AG04450 (cell line): ENCODE measurements around the gene ZNF827. TPM values are rescaled to one million over a fixed set of nuclear protein-coding genes. Genes with fewer than 3 reads are reported as not detected.

Experiments
- CTCF ChIA-PET: fragments of 300-600, 350-600 bp; formaldehyde crosslinking; extraction: SDS; loops from one replicate; lab custom pipeline; 2022; ENCODE audit warnings: antibody characterized with exemption, inconsistent platforms; lab: Charles Lee
- POLR2A ChIA-PET: fragments of 350-600 bp; formaldehyde crosslinking; extraction: SDS; loops from one replicate; lab custom pipeline; 2021; ENCODE audit warnings: antibody characterized with exemption, inconsistent platforms; lab: Yijun Ruan, JAX
- DNase-seq: peaks from one replicate; pipeline ENCODE4 v3.0.0-alpha.2; 2011; ENCODE audit warnings: low read depth, low spot score
- H3K27ac ChIP-seq: one replicate; pipeline ENCODE4 v1.5.1; 2012; ENCODE audit warnings: low read depth, low read length, control low read depth
- H3K27me3 ChIP-seq: one replicate; pipeline ENCODE4 v1.6.0; 2012; ENCODE audit warnings: low read length; ENCODE audit not compliant: control insufficient read depth, insufficient read depth
- H3K4me3 ChIP-seq: 2 replicates; pipeline ENCODE4 v1.5.1; 2011; ENCODE audit warnings: mild to moderate bottlenecking, low read depth, low read length, control low read depth
- H3K9me3 ChIP-seq: 2 replicates; pipeline ENCODE4 v1.5.1; 2012; ENCODE audit warnings: low read length; ENCODE audit not compliant: control insufficient read depth, insufficient read depth
- polyA plus RNA-seq: library from polyadenylated mRNA; depleted of rRNA; stranded (reverse); fragments of >200 nt; gene quantifications from 2 replicates; pipeline ENCODE4 v1.2.3, GENCODE V29; 2011
- TF ChIP-seq, protein P1 (sequence below): IDR thresholded peaks from 2 replicates; pipeline ENCODE4 v1.5.1; 2011; ENCODE audit warnings: low read depth, low read length, control low read depth, inconsistent platforms

ZNF827 gene
- polyA plus RNA-seq, 1 experiment, result 9.8 TPM

DNA sequence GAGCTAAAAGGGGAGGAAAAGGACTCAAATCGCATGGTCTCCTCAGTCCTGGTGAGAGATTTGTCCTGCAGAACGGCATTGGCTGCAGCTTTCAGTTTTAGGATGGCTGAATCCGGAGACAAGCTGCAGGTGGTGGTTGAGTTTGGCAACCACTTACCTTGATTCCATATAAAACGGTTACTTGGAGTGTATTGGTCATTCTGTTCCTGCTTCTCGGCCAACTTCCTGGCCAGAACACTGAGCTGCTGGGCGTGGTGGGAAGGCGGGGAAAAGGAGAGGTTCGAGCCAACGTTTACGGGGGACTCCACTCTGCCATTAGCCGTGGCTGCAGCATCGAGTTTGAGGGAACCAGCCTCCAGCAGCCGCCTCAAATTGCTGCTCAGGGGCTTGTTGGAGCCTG is 36.1 kb downstream of the ZNF827 start:
- Histone ChIP-seq H3K9me3 (no peaks in the 10 kb centered on the region; the same call in 1 of the 2 replicates), H3K27ac (no peak overlapping the region), H3K27me3 (no peaks in the 10 kb centered on the region), H3K4me3 (no peak overlapping the region)
- CTCF ChIA-PET, result no interaction called here
- POLR2A ChIA-PET, result no interaction called here
- no peak for DNase-seq
- TF ChIP-seq, protein P1, sequence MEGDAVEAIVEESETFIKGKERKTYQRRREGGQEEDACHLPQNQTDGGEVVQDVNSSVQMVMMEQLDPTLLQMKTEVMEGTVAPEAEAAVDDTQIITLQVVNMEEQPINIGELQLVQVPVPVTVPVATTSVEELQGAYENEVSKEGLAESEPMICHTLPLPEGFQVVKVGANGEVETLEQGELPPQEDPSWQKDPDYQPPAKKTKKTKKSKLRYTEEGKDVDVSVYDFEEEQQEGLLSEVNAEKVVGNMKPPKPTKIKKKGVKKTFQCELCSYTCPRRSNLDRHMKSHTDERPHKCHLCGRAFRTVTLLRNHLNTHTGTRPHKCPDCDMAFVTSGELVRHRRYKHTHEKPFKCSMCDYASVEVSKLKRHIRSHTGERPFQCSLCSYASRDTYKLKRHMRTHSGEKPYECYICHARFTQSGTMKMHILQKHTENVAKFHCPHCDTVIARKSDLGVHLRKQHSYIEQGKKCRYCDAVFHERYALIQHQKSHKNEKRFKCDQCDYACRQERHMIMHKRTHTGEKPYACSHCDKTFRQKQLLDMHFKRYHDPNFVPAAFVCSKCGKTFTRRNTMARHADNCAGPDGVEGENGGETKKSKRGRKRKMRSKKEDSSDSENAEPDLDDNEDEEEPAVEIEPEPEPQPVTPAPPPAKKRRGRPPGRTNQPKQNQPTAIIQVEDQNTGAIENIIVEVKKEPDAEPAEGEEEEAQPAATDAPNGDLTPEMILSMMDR, result no peak

DNA sequence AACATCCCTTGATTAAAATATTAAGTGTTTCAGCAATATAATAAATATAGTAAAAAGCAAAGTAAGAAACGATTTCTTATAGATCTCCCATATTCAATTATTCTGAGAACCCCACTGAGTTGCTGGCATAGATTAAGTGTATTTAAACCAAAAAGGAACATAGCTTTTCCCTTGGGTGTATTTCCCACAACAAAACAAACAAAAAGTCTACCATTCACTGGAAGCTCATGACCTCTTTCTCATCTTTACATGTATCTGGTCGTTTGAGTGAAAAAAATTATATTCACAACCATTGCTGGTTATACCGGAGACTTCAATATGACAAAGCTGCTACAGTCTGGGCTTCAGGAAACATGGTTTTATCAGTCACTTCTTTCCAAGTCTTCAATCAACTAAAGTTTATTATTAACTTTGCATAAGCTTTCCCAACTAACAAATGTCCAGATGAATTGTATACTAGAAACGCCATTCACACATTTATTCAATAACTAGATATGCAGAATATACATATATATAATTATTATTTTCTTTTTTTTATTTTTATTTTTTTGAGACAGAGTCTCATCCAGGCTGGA is 38.6 kb downstream of the ZNF827 start:
- POLR2A ChIA-PET, result no interaction called here
- no peaks in the 10 kb centered on the region for H3K27me3 ChIP-seq
- CTCF ChIA-PET, result no interaction called here
- TF ChIP-seq, protein P1, result no peak
- DNase-seq, result no peak
- H3K27ac ChIP-seq, result no peak overlapping the region
- no peak overlapping the region for H3K4me3 ChIP-seq
- H3K9me3 ChIP-seq, result no peaks in the 10 kb centered on the region; the same call in 1 of the 2 replicates

DNA sequence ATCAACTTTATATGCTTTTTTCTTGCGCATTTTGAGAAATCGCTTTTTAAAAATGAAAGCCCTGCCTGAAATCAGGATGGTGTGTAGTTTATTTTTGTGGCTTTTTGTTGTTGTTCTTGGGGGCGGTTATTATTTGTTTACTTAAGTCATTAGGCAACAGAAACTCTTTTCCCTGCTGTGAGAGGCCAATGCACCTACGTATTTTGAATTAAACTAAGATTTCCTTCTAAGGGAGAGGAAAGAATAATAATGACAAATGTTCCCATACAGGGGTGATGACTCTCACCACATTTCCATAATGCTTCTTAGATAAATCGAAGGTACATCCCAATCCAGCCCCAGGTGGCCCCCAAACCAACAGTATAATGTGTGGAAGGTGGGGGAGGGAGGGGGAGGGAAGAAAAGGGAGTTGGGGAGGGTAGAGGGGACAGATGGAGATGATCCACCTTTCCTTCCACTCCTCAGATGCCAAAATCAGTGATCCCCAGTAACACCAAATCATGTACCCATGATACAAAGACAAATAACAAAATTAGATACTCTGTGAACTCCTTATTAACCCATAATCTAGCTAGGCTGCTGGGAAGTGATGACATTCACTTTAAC is 39.6 kb downstream of the ZNF827 start:
- no peaks in the 10 kb centered on the region; the same call in 1 of the 2 replicates for H3K9me3 ChIP-seq
- no peak for DNase-seq
- H3K27me3 ChIP-seq, result no peaks in the 10 kb centered on the region
- CTCF ChIA-PET, result no interaction called here
- TF ChIP-seq, protein P1, result no peak
- POLR2A ChIA-PET, result no interaction called here
- no peak overlapping the region for H3K27ac ChIP-seq
- no peak overlapping the region for H3K4me3 ChIP-seq

DNA sequence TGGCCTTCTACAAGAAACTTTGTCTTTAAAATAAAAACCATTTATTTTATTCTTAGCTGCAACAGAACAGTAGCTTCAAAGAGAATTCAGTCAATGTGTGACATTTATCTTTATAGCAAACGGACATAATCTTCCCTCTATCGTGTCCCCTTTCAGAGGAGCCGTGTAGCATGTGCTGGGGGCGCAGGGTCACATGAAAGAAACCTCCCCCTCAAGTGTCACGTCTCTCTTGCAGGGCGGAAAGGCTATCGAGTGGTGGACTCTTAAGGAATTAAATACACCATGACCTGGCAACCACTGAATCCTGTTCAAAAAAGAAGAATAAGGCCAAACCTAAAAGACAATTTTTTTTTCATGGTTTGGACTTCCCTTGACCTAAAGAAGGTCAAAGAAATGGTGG is 40.2 kb downstream of the ZNF827 start:
- no peak overlapping the region for H3K27ac ChIP-seq
- ChIA-PET POLR2A (no interaction called here), CTCF (no interaction called here)
- TF ChIP-seq, protein P1, result no peak
- no peaks in the 10 kb centered on the region for H3K27me3 ChIP-seq
- H3K4me3 ChIP-seq, result no peak overlapping the region
- no peaks in the 10 kb centered on the region; the same call in 1 of the 2 replicates for H3K9me3 ChIP-seq
- DNase-seq, result no peak

DNA sequence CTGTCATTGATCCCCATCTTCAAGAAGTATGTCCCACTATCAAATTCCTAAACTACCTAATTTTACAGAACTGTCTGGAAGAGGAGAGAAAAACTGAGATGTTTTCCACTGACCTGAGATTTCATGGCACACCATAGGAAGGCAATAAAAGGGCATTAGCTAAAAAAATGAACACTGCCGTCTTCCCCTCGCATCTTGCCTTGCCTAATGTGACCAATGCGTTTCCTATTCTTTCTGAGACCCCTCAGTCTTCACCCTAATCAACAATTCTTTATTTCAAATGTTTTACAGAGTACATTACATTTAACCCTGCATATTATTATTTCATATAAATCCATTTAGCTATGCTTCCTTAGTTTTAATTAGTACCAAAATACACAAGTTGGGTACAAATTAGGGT is 43.6 kb downstream of the ZNF827 start:
- no peaks in the 10 kb centered on the region for H3K27me3 ChIP-seq
- no peak overlapping the region for H3K27ac ChIP-seq
- no peaks in the 10 kb centered on the region for H3K9me3 ChIP-seq
- no peak overlapping the region for H3K4me3 ChIP-seq
- POLR2A ChIA-PET, result no interaction called here
- TF ChIP-seq, protein P1, result no peak
- CTCF ChIA-PET, result no interaction called here
- DNase-seq, result no peak
